ENCODE results near the gene GCDH. TPM values are rescaled to one million over a fixed set of nuclear protein-coding genes. Genes with fewer than 3 reads are reported as not detected.
"Not testable (repeated sequence)": the region's sequence is repeated elsewhere in the genome, so short reads cannot be mapped to it uniquely, and the experiment has no call there.

GCDH gene
- total RNA-seq, 6 experiments from 2014 or later, result 42.2 to 119 (median 59.5) TPM

DNA sequence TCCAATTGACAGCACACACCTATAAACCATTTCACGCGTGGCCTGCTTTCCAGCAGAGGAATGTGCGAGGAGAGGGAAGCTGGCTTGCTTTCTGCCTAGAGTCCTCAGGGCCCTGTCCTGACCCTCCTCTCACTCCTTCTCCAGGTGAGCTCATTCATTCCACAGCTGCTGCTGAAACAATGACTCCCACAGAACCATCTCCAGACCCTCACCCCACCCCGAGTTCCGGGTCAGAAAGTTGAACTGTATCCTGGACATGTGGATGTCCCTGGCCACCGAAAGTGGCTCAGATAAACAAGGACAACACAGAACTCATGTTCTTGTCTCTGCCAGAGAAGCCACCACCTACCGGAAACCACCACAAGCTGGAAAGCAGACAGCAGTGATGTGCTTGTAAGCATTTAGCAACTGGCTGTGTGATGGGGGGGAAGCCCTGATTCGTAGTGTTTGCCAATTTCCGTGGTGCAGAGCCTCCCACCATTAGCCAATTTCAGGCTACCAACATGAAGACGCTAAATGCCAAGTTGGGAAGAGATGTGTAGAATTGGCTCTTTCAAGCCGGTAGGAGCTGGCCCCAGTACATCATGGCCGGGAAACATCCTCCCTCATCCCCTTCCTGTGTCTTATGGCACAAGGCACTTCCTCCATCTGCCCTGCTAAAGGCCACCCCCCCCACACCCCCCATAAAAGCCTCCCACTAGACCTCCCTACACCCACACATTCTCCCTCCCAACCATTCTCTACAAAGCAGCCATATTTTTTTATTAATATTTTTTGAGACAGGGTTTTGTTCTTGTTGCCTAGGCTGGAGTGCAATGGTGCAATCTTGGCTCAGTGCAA, 23.1 kb downstream of the GCDH start:
- no peak for ATAC-seq
- 42% methylated on average over 6 of the region's 12 CpGs for WGBS (ENCODE audit: insufficient coverage, low coverage, low lambda C conversion rate, missing lambda C conversion rate)
- Histone ChIP-seq H3K4me1 (peaks cover 0 to 20% (median 2%) of the 10 kb centered on the region in 4 donors), H3K9me3 (no peaks in the 10 kb centered on the region), H3K36me3 (no peaks in the 10 kb centered on the region), H3K27ac (no peak overlapping the region), H3K27me3 (no peaks in the 10 kb centered on the region), H3K4me3 (no peak overlapping the region)
- TF ChIP-seq POLR2A (IDR thresholded peaks at IDR 0.05), result no peak
- TF ChIP-seq, protein P1, sequence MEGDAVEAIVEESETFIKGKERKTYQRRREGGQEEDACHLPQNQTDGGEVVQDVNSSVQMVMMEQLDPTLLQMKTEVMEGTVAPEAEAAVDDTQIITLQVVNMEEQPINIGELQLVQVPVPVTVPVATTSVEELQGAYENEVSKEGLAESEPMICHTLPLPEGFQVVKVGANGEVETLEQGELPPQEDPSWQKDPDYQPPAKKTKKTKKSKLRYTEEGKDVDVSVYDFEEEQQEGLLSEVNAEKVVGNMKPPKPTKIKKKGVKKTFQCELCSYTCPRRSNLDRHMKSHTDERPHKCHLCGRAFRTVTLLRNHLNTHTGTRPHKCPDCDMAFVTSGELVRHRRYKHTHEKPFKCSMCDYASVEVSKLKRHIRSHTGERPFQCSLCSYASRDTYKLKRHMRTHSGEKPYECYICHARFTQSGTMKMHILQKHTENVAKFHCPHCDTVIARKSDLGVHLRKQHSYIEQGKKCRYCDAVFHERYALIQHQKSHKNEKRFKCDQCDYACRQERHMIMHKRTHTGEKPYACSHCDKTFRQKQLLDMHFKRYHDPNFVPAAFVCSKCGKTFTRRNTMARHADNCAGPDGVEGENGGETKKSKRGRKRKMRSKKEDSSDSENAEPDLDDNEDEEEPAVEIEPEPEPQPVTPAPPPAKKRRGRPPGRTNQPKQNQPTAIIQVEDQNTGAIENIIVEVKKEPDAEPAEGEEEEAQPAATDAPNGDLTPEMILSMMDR (IDR thresholded peaks at IDR 0.05), result no peak
- intact Hi-C loops (cut with DNase I), result no loop called here
- no peak for DNase-seq

DNA sequence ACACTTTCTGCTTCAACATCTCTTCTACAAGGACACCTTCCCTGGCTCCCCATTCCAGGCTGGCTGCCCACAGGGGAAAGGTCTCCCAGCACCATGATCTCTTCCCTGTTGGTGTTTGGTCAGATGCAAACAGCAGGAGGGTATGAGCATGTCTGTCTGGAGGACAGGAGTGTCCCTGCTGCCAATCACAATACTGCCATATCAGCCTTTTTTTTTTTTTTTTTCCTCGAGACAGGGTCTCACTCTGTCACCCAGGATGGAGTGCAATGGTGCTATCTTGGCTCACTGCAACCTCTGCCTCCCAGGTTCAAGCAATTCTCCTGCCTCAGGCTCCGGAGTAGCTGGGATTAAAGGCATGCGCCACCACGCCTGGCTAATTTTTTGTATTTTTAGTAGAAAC, 24.9 kb downstream of the GCDH start:
- H3K27me3 ChIP-seq; H3K27ac ChIP-seq; H3K9me3 ChIP-seq; DNase-seq; H3K36me3 ChIP-seq; intact Hi-C loops (cut with DNase I); H3K4me3 ChIP-seq; ATAC-seq: not testable (repeated sequence)
- WGBS (ENCODE audit: insufficient coverage, low coverage, low lambda C conversion rate, missing lambda C conversion rate), result 85% methylated on average over 4 of the region's 4 CpGs
- H3K4me1 ChIP-seq, result peaks cover 0 to 20% (median 2%) of the 10 kb centered on the region in 4 donors

DNA sequence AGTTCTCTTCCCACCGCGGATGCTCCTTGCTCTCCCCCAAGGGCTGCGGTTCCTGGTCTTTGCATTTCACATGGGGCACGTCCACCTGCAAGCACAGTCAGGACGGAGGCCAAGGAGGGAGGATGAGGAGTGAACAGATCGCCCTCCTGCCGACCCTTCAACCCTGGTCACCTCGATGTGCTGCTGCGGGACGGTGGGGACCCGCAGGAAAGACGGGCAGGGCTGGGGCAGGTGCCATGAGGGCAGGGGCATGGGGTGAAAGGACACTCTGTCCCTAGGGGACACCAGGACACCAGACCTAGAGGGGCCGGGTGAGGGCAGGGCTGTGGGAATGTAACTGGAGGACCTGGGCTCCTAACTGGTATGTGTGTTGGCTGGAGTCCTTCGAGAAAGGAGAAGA, 27.3 kb downstream of the GCDH start:
- intact Hi-C loops (cut with DNase I), result no loop called here
- WGBS (ENCODE audit: insufficient coverage, low coverage, low lambda C conversion rate, missing lambda C conversion rate), result 100% methylated on average over 1 of the region's 14 CpGs
- peaks cover 0 to 10% (median 2%) of the 10 kb centered on the region in 4 donors for H3K4me1 ChIP-seq

DNA sequence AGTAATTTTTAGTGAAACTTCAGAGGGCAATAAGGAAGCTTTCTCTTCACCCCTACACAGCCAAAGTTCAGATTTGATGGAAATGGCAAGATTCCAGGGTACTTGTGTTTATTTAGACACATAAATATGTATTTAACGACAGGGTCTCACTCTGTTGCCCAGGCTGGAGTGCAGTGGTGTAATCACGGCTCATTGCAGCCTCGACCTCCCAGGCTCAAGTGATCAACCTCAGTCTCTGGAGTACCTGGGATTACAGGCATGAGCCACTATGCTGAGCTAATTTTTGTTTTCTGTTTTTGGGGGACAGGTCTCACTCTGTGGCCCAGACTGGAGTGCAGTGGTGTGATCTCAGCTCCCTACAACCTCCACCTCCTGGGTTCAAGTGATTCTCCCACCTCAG, 30.1 kb downstream of the GCDH start:
- no peak overlapping the region for H3K27ac ChIP-seq
- peaks cover 0 to 39% (median 19%) of the 10 kb centered on the region in 4 donors for H3K36me3 ChIP-seq
- 43% methylated on average over 3 of the region's 3 CpGs for WGBS (ENCODE audit: insufficient coverage, low coverage, low lambda C conversion rate, missing lambda C conversion rate)
- peaks cover 0 to 6% (median 2%) of the 10 kb centered on the region in 4 donors for H3K4me1 ChIP-seq
- ATAC-seq, result no peak
- DNase-seq, result no peak
- no peaks in the 10 kb centered on the region for H3K27me3 ChIP-seq
- no peak for TF ChIP-seq POLR2A (IDR thresholded peaks at IDR 0.05)
- TF ChIP-seq, protein P1 (IDR thresholded peaks at IDR 0.05), result no peak
- H3K9me3 ChIP-seq, result no peaks in the 10 kb centered on the region
- H3K4me3 ChIP-seq, result no peak overlapping the region
- intact Hi-C loops (cut with DNase I), result no loop called here

More for the DNA sequence above, 27.3 kb downstream of the GCDH start:
- H3K27ac ChIP-seq, result no peak overlapping the region
- no peaks in the 10 kb centered on the region for H3K27me3 ChIP-seq
- no peak overlapping the region for H3K4me3 ChIP-seq
- no peak for ATAC-seq
- TF ChIP-seq, protein P1 (IDR thresholded peaks at IDR 0.05), result no peak
- DNase-seq, result no peak
- peaks cover 0 to 11% (median 3%) of the 10 kb centered on the region in 4 donors for H3K36me3 ChIP-seq
- H3K9me3 ChIP-seq, result no peaks in the 10 kb centered on the region

DNA sequence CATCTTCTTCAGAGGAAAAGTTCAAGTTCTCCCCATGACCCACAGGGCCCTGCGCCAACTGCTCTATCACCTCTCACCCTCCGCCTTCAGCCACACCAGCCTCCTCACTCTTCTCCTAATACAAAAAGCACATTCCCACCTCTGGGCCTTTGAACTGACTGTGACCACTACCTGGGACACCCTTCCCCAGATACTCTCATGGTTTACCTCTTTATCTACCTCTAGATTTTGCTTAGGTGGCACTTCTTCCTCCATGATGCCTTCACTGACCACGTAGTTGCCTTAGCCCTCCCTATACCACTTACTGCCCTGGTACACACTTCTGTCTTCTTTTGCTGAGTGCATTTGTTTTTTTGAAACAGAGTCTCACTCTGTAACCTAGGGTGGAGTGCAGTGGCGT, 32.0 kb downstream of the GCDH start:
- Histone ChIP-seq H3K4me1 (peaks cover 0 to 6% (median 2%) of the 10 kb centered on the region in 4 donors), H3K36me3 (peaks cover 0 to 57% (median 26%) of the 10 kb centered on the region in 4 donors), H3K27me3 (no peaks in the 10 kb centered on the region), H3K27ac (no peak overlapping the region), H3K9me3 (no peaks in the 10 kb centered on the region), H3K4me3 (no peak overlapping the region)
- no peak for TF ChIP-seq POLR2A (IDR thresholded peaks at IDR 0.05)
- TF ChIP-seq, protein P1 (IDR thresholded peaks at IDR 0.05), result no peak
- no peak for DNase-seq
- no peak for ATAC-seq
- intact Hi-C loops (cut with DNase I), result no loop called here
- WGBS (ENCODE audit: insufficient coverage, low coverage, low lambda C conversion rate, missing lambda C conversion rate), result 83% methylated on average over 4 of the region's 4 CpGs

Data from right lobe of liver (tissue), 6 donors.